Erythroblast (primary cell): ENCODE data around the gene ZNF618.

Source experiments
- DNase-seq, 2 experiments: peaks; one replicate each; lab custom pipeline; 2025; lab: John Stamatoyannopoulos, UW
- GATA1 ChIP-seq: IDR thresholded peaks from 2 replicates; pipeline ENCODE4 v1.6.1; 2011; ENCODE audit warnings: low read depth, mild to moderate bottlenecking, control low read depth, low read length, moderate library complexity
- POLR2A ChIP-seq: IDR thresholded peaks from 2 replicates; pipeline ENCODE4 v1.6.1; 2011; ENCODE audit warnings: mild to moderate bottlenecking, low read length

ZNF618 gene

GRCh38 chr9:114070188-114071103, 194.3 kb downstream of the ZNF618 start:
- TF ChIP-seq POLR2A (no peak), GATA1 (no peak)
- no peak for DNase-seq

- no peak for TF ChIP-seq GATA1
- TF ChIP-seq POLR2A, result no peak
- no peak for DNase-seq
Measured at GRCh38 chr9:114071197-114071795, 195.2 kb downstream of the ZNF618 start.

GRCh38 chr9:114072184-114073140, 196.4 kb downstream of the ZNF618 start:
- TF ChIP-seq GATA1, result no peak
- no peak for TF ChIP-seq POLR2A
- no peak for DNase-seq

GRCh38 chr9:114075602-114076001, 199.5 kb downstream of the ZNF618 start:
- no peak for DNase-seq
- TF ChIP-seq GATA1 (no peak), POLR2A (no peak)

GRCh38 chr9:114076237-114077161, 200.4 kb downstream of the ZNF618 start:
- DNase-seq, result no peak
- TF ChIP-seq GATA1 (no peak), POLR2A (no peak)

- TF ChIP-seq GATA1, result no peak
- TF ChIP-seq POLR2A, result no peak
- no peak for DNase-seq
Measured at GRCh38 chr9:114077162-114077837, 201.2 kb downstream of the ZNF618 start.

GRCh38 chr9:114078021-114078780, 202.1 kb downstream of the ZNF618 start, which contains the start of gene AMBP:
Gene AMBP (minus strand): TSS chr9:114078300. CDS start chr9:114078209, 91 bp downstream.
- peak; percentile 23 to 33 for DNase-seq
- TF ChIP-seq GATA1 (no peak), POLR2A (no peak)

- no peak for DNase-seq
- TF ChIP-seq GATA1, result no peak
- no peak for TF ChIP-seq POLR2A
Measured at GRCh38 chr9:114078781-114079156, 202.7 kb downstream of the ZNF618 start.

- DNase-seq, result no peak
- TF ChIP-seq POLR2A (no peak), GATA1 (no peak)
Measured at GRCh38 chr9:114080195-114080772, 204.2 kb downstream of the ZNF618 start.

GRCh38 chr9:114080773-114081440, 204.8 kb downstream of the ZNF618 start:
- TF ChIP-seq POLR2A, result no peak
- TF ChIP-seq GATA1, result no peak
- DNase-seq, result no peak

- DNase-seq, result no peak
- no peak for TF ChIP-seq GATA1
Measured at GRCh38 chr9:114081441-114082016, 205.4 kb downstream of the ZNF618 start.
